Keratinocyte (primary cell): ENCODE results near the gene GH2.
A peak's percentile ranks its signal among the peaks of the same experiment; 100 is the strongest.

ENCODE experiments used
- CTCF ChIP-seq, 3 experiments: IDR thresholded peaks in 1 of 3; conservative IDR thresholded peaks in 1 of 3; optimal IDR thresholded peaks in 1 of 3; 2 replicates in 2 of 3; 3 replicates in 1 of 3; pipeline versions ENCODE3 to v1.5.1; 2011; ENCODE audit warnings: low read length in 3 of 3, mild to moderate bottlenecking in 3 of 3, moderate library complexity in 2 of 3, control low read depth in 1 of 3, inconsistent platforms in 1 of 3; ENCODE audit not compliant: insufficient read depth in 2 of 3; ENCODE audit errors: extremely low read depth in 1 of 3
- EZH2 ChIP-seq: IDR thresholded peaks from one replicate; pipeline ENCODE4 v1.6.1; 2012; ENCODE audit warnings: inconsistent platforms, mild to moderate bottlenecking, low read length, moderate library complexity

- TF ChIP-seq CTCF (optimal IDR thresholded peaks at IDR 0.05 in 1 of 3, IDR thresholded peaks at IDR 0.05 in 1 of 3, conservative IDR thresholded peaks at IDR 0.05 in 1 of 3; ENCODE audit: extremely low read depth in 1 of 3, insufficient read depth in 2 of 3, low read length in 3 of 3) (peak; percentile 77 to 92 (median 89)), EZH2 (no peak)
Measured at GRCh38 chr17:63919311-63919723, 37.6 kb upstream of the GH2 start.
